T-cell (primary cell): ENCODE measurements around the gene METTL21C. TPM values are rescaled to one million over a fixed set of nuclear protein-coding genes. Genes with fewer than 3 reads are reported as not detected.

ENCODE experiments used
- ATAC-seq, 4 experiments: fragments of 200-7000 bp in 3 of 4; fragments of 150-1000 bp in 1 of 4; cut with Tn5 transposase; replicated peaks in 1 of 4; 1 replicate in 3 of 4; 2 replicates in 1 of 4; pipeline ENCODE4 v1.10.0; 2021; ENCODE audit warnings: moderate library complexity in 3 of 4, mild to moderate bottlenecking in 2 of 4, moderate number of reproducible peaks in 1 of 4
- CTCF ChIA-PET, 2 donors: fragments of 300-600 bp; sonication (Branson Sonifier 250); formaldehyde crosslinking; loops; one replicate each; lab custom pipeline; 2022; ENCODE audit warnings: antibody characterized with exemption in 2 of 2; lab: Charles Lee
- POLR2A ChIA-PET, 2 donors: fragments of 300-600 bp; sonication (Branson Sonifier 250); formaldehyde crosslinking; loops; one replicate each; lab custom pipeline; 2022; ENCODE audit warnings: antibody characterized with exemption in 2 of 2; lab: Charles Lee
- DNase-seq, 35 experiments: peaks; one replicate each; pipeline versions ENCODE4 v3.0.0 to v3.0.0-alpha.2; 2013 to 2023
- H3K27ac ChIP-seq: one replicate; pipeline ENCODE4 v1.5.1; 2013; ENCODE audit warnings: low read length
- H3K27me3 ChIP-seq, 2 experiments: replicated peaks in 1 of 2; 1 replicate in 1 of 2; 2 replicates in 1 of 2; pipeline versions ENCODE4 v1.6.1 to v1.7.0; 2013; ENCODE audit warnings: low read length in 1 of 2, mixed read lengths in 1 of 2; ENCODE audit not compliant: control insufficient read depth in 2 of 2, insufficient read depth in 2 of 2; ENCODE audit errors: extremely low read depth in 1 of 2
- H3K36me3 ChIP-seq, 2 donors: 1 replicate in 1 of 2; 2 replicates in 1 of 2; pipeline versions ENCODE4 v1.6.1 to v1.7.0; 2013; ENCODE audit warnings: low read length in 1 of 2; ENCODE audit not compliant: control insufficient read depth in 2 of 2, insufficient read depth in 1 of 2; ENCODE audit errors: extremely low read depth in 1 of 2
- H3K4me1 ChIP-seq, 2 experiments: 1 replicate in 1 of 2; 2 replicates in 1 of 2; pipeline versions ENCODE4 v1.6.1 to v1.7.0; 2013; ENCODE audit warnings: low read length in 2 of 2, mixed read lengths in 1 of 2; ENCODE audit not compliant: insufficient read depth in 2 of 2, control insufficient read depth in 1 of 2; ENCODE audit errors: extremely low read depth in 1 of 2
- H3K4me3 ChIP-seq, 2 donors: 1 replicate in 1 of 2; 2 replicates in 1 of 2; pipeline versions ENCODE4 v1.5.1 to v1.7.0; 2013; ENCODE audit warnings: mild to moderate bottlenecking in 2 of 2, low read length in 1 of 2, moderate library complexity in 1 of 2; ENCODE audit not compliant: control insufficient read depth in 1 of 2; ENCODE audit errors: extremely low read depth in 1 of 2
- H3K9me3 ChIP-seq: 2 replicates; pipeline ENCODE4 v1.7.0; 2013
- H3K27ac Mint-ChIP-seq, 2 donors: one replicate each; pipeline ENCODE4 v1.8.0; 2020 to 2021; ENCODE audit warnings: mild to moderate bottlenecking in 2 of 2, mixed read lengths in 2 of 2
- H3K27me3 Mint-ChIP-seq, 2 donors: one replicate each; pipeline ENCODE4 v1.8.0; 2021 to 2022; ENCODE audit warnings: mixed read lengths in 2 of 2
- H3K36me3 Mint-ChIP-seq: one replicate; pipeline ENCODE4 v1.8.0; 2021; ENCODE audit warnings: mixed read lengths
- H3K4me1 Mint-ChIP-seq, 3 donors: one replicate each; pipeline ENCODE4 v1.8.0; 2020 to 2022; ENCODE audit warnings: mixed read lengths in 3 of 3, mild to moderate bottlenecking in 1 of 3
- H3K4me3 Mint-ChIP-seq, 3 donors: one replicate each; pipeline ENCODE4 v1.8.0; 2020 to 2022; ENCODE audit warnings: mild to moderate bottlenecking in 3 of 3, mixed read lengths in 3 of 3, moderate library complexity in 3 of 3
- H3K9me3 Mint-ChIP-seq, 3 donors: one replicate each; pipeline ENCODE4 v1.8.0; 2020 to 2022; ENCODE audit warnings: mixed read lengths in 3 of 3
- WGBS: methylation state at CpG from one replicate; pipeline ENCODE4 v1.1.5; 2013; ENCODE audit warnings: missing lambda C conversion rate; ENCODE audit not compliant: insufficient coverage; 5-methylcytosine and 5-hydroxymethylcytosine counted together
- total RNA-seq, 35 experiments: library from RNA in 6 of 35; stranded (reverse) in 6 of 35; fragments of 120-200 nt in 1 of 35; gene quantifications; one replicate each; pipeline versions ENCODE4 v1.2.1 to v1.2.4 and lab custom pipeline; 2013 to 2026

METTL21C gene
- total RNA-seq, 5 donors from 2014 or later (not counting 1 experiment from before 2014, with no cell fraction given), result not detected

DNA sequence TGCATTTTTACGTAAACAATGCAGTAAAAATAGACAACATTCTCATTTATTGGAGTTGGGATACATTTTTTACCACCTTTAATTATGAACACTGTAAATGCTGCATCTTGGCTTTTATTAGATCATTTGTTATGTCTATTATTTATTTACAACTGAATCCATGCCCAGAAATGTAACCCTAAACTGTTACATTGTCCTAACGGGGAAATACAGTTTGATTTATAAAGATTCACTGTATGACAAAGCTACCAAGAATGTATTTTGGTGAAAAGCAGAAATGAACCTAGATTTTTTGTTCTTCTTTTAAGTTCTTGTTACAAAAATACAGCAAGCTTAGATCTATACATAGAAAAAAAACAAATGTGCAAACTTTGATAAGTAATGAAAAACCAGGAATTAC is 1.1 kb downstream of the METTL21C start:
- no peaks in the 10 kb centered on the region for H3K9me3 ChIP-seq
- H3K27ac ChIP-seq, result no peak overlapping the region
- no peak overlapping the region for H3K27ac Mint-ChIP-seq
- no peak overlapping the region for H3K4me3 Mint-ChIP-seq
- DNase-seq, result no peak
- CTCF ChIA-PET, result no interaction called here
- WGBS, result no CpG with 5 or more reads among the region's 2 CpGs
- H3K4me1 Mint-ChIP-seq, result no peaks in the 10 kb centered on the region
- H3K27me3 Mint-ChIP-seq, result peaks cover 31 to 45% of the 10 kb centered on the region in 2 donors
- H3K9me3 Mint-ChIP-seq, result peaks cover 6% of the 10 kb centered on the region in 3 donors
- no peaks in the 10 kb centered on the region for H3K36me3 Mint-ChIP-seq
- ATAC-seq, result no peak
- no peaks in the 10 kb centered on the region for H3K36me3 ChIP-seq
- POLR2A ChIA-PET, result no interaction called here
- H3K27me3 ChIP-seq, result peaks cover 0 to 33% of the 10 kb centered on the region in 2 experiments
- H3K4me1 ChIP-seq, result peaks cover 0 to 1% of the 10 kb centered on the region in 2 experiments
- no peak overlapping the region for H3K4me3 ChIP-seq

DNA sequence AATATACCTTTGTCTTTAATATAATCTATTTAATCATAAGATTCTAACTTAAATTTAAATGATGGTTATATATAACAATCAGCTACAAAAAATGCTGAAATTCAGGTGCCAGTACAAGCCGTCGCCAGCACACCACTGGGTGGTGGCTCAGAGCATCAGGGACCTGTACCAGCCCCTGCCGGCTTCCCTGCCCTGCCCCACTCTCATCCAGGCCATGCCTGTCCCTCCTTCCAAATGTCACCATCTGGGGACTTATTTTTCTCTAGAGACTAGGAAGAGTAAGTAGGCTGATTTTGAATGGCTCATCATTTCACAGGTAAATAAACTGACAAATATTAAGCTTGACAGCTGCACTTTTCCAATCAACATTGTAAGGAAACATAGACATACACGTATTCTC is 1.6 kb downstream of the METTL21C start:
- whole genome bisulfite sequencing, result no CpG with 5 or more reads among the region's 4 CpGs
- Mint-ChIP-seq H3K4me3 (no peak overlapping the region), H3K27ac (no peak overlapping the region), H3K4me1 (peaks cover 0 to 4% (median 2%) of the 10 kb centered on the region in 3 donors), H3K27me3 (peaks cover 31 to 40% of the 10 kb centered on the region in 2 donors), H3K36me3 (no peaks in the 10 kb centered on the region), H3K9me3 (peaks cover under 1 to 1% (median under 1%) of the 10 kb centered on the region in 3 donors)
- Histone ChIP-seq H3K36me3 (no peaks in the 10 kb centered on the region), H3K27me3 (peaks cover 0 to 34% of the 10 kb centered on the region in 2 experiments), H3K4me1 (peaks cover 0 to 6% of the 10 kb centered on the region in 2 experiments), H3K4me3 (no peak overlapping the region), H3K9me3 (no peaks in the 10 kb centered on the region), H3K27ac (no peak overlapping the region)
- no peak for ATAC-seq
- CTCF ChIA-PET, result no interaction called here
- POLR2A ChIA-PET, result no interaction called here
- DNase-seq, result no peak

DNA sequence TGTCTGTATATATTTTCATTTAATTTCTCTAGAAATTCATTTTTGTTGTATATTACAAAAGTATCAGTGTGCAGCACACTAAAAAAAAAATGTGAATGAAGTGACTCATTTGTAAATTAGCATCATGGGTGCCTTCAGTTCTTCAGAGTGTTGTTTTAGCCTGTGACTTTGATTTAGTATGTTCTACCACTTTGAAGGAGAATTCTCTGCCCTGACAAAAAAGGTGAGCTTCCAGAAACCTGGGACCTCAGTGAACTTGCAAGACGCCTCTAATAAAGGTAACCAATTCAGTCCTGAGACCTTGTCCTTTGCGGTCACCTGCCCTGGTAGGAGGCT is 2.4 kb downstream of the METTL21C start:
- no peaks in the 10 kb centered on the region for H3K36me3 ChIP-seq
- peaks cover 0 to 31% of the 10 kb centered on the region in 2 experiments for H3K27me3 ChIP-seq
- ATAC-seq (no peak), DNase-seq (no peak)
- POLR2A ChIA-PET, result interaction anchor here in 1 of 2 donors (0.6 kb wide), 1 partner anchor 91 kb away, joined by 3 read pairs; no protein-coding TSS in a partner anchor
- H3K36me3 Mint-ChIP-seq, result no peaks in the 10 kb centered on the region
- WGBS, result 100% methylated on average over 2 of the region's 2 CpGs
- CTCF ChIA-PET, result no interaction called here
- no peak overlapping the region for H3K4me3 Mint-ChIP-seq
- H3K4me1 Mint-ChIP-seq, result peaks cover 0 to 10% (median 8%) of the 10 kb centered on the region in 3 donors
- peaks cover 0 to 8% of the 10 kb centered on the region in 2 experiments for H3K4me1 ChIP-seq
- H3K4me3 ChIP-seq, result no peak overlapping the region
- no peak overlapping the region for H3K27ac ChIP-seq
- no peaks in the 10 kb centered on the region for H3K9me3 ChIP-seq
- H3K27ac Mint-ChIP-seq, result no peak overlapping the region
- H3K27me3 Mint-ChIP-seq, result peaks cover 31 to 38% of the 10 kb centered on the region in 2 donors
- no peaks in the 10 kb centered on the region for H3K9me3 Mint-ChIP-seq

GRCh38 chr13:102690883-102691282 is 4.0 kb downstream of the METTL21C start:
- ATAC-seq (no peak), DNase-seq (no peak)
- no peak overlapping the region for H3K27ac Mint-ChIP-seq
- no peak overlapping the region for H3K4me3 Mint-ChIP-seq
- no peak overlapping the region for H3K4me3 ChIP-seq
- CTCF ChIA-PET, result interaction anchor here in 1 of 2 donors (0.7 kb wide), 1 partner anchor 58 kb away, joined by 5 read pairs; no protein-coding TSS in a partner anchor
- H3K36me3 Mint-ChIP-seq, result no peaks in the 10 kb centered on the region
- H3K27ac ChIP-seq, result no peak overlapping the region
- H3K27me3 ChIP-seq, result peaks cover 0 to 23% of the 10 kb centered on the region in 2 experiments
- H3K9me3 Mint-ChIP-seq, result no peaks in the 10 kb centered on the region
- H3K4me1 Mint-ChIP-seq, result peaks cover 12 to 25% (median 16%) of the 10 kb centered on the region in 3 donors
- no peaks in the 10 kb centered on the region for H3K36me3 ChIP-seq
- 76% methylated on average over 4 of the region's 4 CpGs for WGBS
- H3K4me1 ChIP-seq, result peaks cover 0 to 18% of the 10 kb centered on the region in 2 experiments
- H3K9me3 ChIP-seq, result no peaks in the 10 kb centered on the region
- peaks cover 20 to 31% of the 10 kb centered on the region in 2 donors for H3K27me3 Mint-ChIP-seq
- POLR2A ChIA-PET, result no interaction called here

- ChIA-PET CTCF (interaction anchor here in 1 of 2 donors (0.6 kb wide), 1 partner anchor 30 kb away, joined by 8 read pairs; no protein-coding TSS in a partner anchor), POLR2A (interaction anchor here in 1 of 2 donors (0.6 kb wide), 1 partner anchor 20 kb away, joined by 3 read pairs; no protein-coding TSS in a partner anchor)
These were observed 6.4 kb downstream of the METTL21C start for GRCh38 chr13:102688306-102688973.

GRCh38 chr13:102687520-102687919 is 7.3 kb downstream of the METTL21C start:
- ChIA-PET POLR2A (no interaction called here), CTCF (interaction anchor here in 1 of 2 donors (0.6 kb wide), 1 partner anchor 1805 kb away, joined by 8 read pairs; no protein-coding TSS in a partner anchor)
- Histone ChIP-seq H3K27ac (no peak overlapping the region), H3K4me3 (no peak overlapping the region), H3K27me3 (peaks cover 0 to 12% of the 10 kb centered on the region in 2 experiments), H3K4me1 (peaks cover 0 to 18% of the 10 kb centered on the region in 2 experiments), H3K9me3 (no peaks in the 10 kb centered on the region), H3K36me3 (no peaks in the 10 kb centered on the region)
- Mint-ChIP-seq H3K36me3 (no peaks in the 10 kb centered on the region), H3K27me3 (peaks cover 7 to 10% of the 10 kb centered on the region in 2 donors), H3K4me3 (no peak overlapping the region), H3K9me3 (no peaks in the 10 kb centered on the region), H3K4me1 (peaks cover 13 to 32% (median 28%) of the 10 kb centered on the region in 3 donors), H3K27ac (no peak overlapping the region)
- no peak for DNase-seq
- 100% methylated on average over 4 of the region's 7 CpGs for WGBS
- ATAC-seq, result no peak

More at GRCh38 chr13:102688306-102688973, 6.4 kb downstream of the METTL21C start:
- Mint-ChIP-seq H3K27me3 (peaks cover 9 to 17% of the 10 kb centered on the region in 2 donors), H3K9me3 (no peaks in the 10 kb centered on the region), H3K4me3 (no peak overlapping the region), H3K4me1 (peaks cover 13 to 28% (median 20%) of the 10 kb centered on the region in 3 donors), H3K36me3 (no peaks in the 10 kb centered on the region), H3K27ac (no peak overlapping the region)
- WGBS, result 51% methylated on average over 9 of the region's 13 CpGs
- H3K4me3 ChIP-seq, result no peak overlapping the region
- H3K27ac ChIP-seq, result no peak overlapping the region
- peaks cover 0 to 20% of the 10 kb centered on the region in 2 experiments for H3K27me3 ChIP-seq
- H3K4me1 ChIP-seq, result peaks cover 0 to 18% of the 10 kb centered on the region in 2 experiments
- H3K9me3 ChIP-seq, result no peaks in the 10 kb centered on the region
- ATAC-seq (no peak), DNase-seq (no peak)
- no peaks in the 10 kb centered on the region for H3K36me3 ChIP-seq
